BLaER1 (cell line): ENCODE data around the gene NHSL2.

ENCODE experiments used
- H3K27ac ChIP-seq: shearing (Covaris generic); formaldehyde crosslinking; 2 replicates; pipeline ENCODE4 v1.8.1; 2022
- H3K27me3 ChIP-seq: shearing (Covaris generic); formaldehyde crosslinking; 2 replicates; pipeline ENCODE4 v1.8.1; 2022
- H3K36me3 ChIP-seq: shearing (Covaris generic); formaldehyde crosslinking; 2 replicates; pipeline ENCODE4 v1.8.1; 2022
- H3K4me1 ChIP-seq: shearing (Covaris generic); formaldehyde crosslinking; 2 replicates; pipeline ENCODE4 v1.8.1; 2022
- H3K4me2 ChIP-seq: shearing (Covaris generic); formaldehyde crosslinking; 2 replicates; pipeline ENCODE4 v1.8.1; 2022
- H3K4me3 ChIP-seq: shearing (Covaris generic); formaldehyde crosslinking; 2 replicates; pipeline ENCODE4 v1.8.1; 2022
- H3K9ac ChIP-seq: shearing (Covaris generic); formaldehyde crosslinking; 2 replicates; pipeline ENCODE4 v1.8.1; 2022
- H3K9me3 ChIP-seq: shearing (Covaris generic); formaldehyde crosslinking; 2 replicates; pipeline ENCODE4 v1.8.1; 2022
- H4K20me1 ChIP-seq: shearing (Covaris generic); formaldehyde crosslinking; 2 replicates; pipeline ENCODE4 v1.8.1; 2022
- Cebpa-rat ChIP-seq: shearing (Covaris generic); IDR thresholded peaks from 2 replicates; pipeline ENCODE4 v1.8.1; 2022

NHSL2 gene

DNA sequence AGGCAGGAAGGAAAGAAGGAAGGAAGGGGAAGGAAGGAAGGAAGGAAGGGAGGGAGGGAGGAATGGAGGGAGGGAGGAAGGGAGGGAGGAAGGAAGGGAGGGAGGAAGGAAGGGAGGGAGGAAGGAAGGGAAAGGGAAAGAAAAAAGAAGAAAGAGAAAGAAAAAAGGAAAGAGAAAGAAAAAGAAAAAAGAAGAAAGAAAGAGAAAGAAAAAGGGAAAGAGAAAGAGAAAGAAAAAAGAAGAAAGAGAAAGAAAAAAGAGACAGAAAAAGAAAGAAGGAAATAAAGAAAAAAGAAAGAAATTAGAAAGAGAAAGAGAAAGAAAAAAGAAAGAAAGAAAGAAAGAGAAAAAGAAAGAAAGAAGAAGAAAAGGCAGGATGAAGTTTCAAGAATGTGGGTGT, 15.0 kb upstream of the NHSL2 start:
- Histone ChIP-seq H4K20me1 (no peaks in the 10 kb centered on the region), H3K4me3 (no peak overlapping the region), H3K4me1 (no peaks in the 10 kb centered on the region), H3K27ac (no peak overlapping the region), H3K9me3 (no peaks in the 10 kb centered on the region), H3K36me3 (no peaks in the 10 kb centered on the region), H3K27me3 (peaks cover 26% of the 10 kb centered on the region; the same call in 1 of the 2 replicates), H3K4me2 (no peak overlapping the region), H3K9ac (no peak overlapping the region)
- TF ChIP-seq Cebpa-rat, result no peak

DNA sequence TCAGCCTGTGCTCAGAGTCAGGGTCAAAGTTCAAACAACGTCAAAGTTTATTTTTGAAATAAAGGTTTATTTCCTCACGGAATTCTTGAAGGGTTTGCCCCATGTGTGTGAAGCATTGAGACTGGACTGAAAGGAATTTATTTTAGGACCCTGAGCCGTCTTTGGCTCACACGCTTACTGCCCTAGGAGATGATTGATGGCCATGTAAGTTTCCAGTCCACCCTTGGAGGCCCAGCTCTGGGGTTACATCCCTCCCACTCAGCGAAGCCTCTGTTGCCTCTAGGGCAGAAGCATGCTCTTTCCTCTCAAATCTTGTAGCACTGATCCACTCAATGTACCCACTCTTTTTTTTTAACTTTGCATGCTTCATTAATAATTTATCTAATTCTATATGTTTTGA, 4.5 kb upstream of the NHSL2 start:
- H3K9me3 ChIP-seq, result no peaks in the 10 kb centered on the region
- no peak for TF ChIP-seq Cebpa-rat

DNA sequence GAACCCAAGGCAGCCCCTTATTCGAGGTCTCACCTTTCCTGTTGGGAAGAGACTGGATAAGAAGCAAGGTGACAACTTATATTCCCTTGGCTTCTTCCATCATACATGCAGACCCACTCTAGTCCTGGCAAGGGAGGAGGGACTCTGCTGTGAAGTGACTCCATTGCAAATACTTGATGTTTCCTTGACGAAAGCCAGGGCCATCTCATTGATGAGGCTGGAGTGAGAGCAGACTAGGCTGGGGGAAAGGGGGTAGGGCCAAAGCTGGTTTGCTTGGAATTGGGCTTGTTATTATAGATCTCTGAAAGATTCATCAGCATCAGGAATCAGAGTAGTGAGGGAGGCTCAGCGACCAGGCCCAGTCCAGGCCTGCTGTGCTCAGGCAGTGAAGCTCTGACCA, 2.3 kb upstream of the NHSL2 start:
- no peak for TF ChIP-seq Cebpa-rat

More for the DNA sequence above, 4.5 kb upstream of the NHSL2 start:
- no peak overlapping the region for H3K4me3 ChIP-seq
- no peaks in the 10 kb centered on the region for H3K4me1 ChIP-seq
- H3K9ac ChIP-seq, result no peak overlapping the region
- H3K27ac ChIP-seq, result no peak overlapping the region
- H3K4me2 ChIP-seq, result no peak overlapping the region
- H4K20me1 ChIP-seq, result no peaks in the 10 kb centered on the region; the same call in 1 of the 2 replicates
- peaks cover 53% of the 10 kb centered on the region for H3K27me3 ChIP-seq
- H3K36me3 ChIP-seq, result no peaks in the 10 kb centered on the region

DNA sequence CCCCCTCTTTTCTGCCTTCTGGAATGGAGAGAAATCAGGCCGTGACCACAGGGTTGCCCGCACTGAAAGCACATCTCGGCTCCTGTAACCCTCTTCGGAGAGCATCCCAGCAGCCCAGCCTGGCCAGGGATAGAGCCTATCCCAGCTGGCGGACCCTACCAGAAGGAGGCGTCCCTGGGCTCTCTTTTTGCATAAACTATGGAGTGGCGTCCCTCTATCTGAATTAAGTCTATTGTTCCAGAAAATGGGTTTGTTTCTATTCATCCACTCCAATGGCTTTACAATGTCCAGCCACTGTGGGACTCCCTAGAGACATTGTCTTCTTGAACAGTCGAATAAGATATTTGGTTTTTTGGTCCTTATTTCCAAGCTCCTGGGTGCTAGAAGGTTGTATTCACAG, 689 bp upstream of the NHSL2 start:
- Histone ChIP-seq H3K4me1 (no peaks in the 10 kb centered on the region), H3K27ac (no peak overlapping the region), H3K4me3 (no peak overlapping the region), H3K9ac (no peak overlapping the region), H3K9me3 (peaks cover 5% of the 10 kb centered on the region; the same call in 1 of the 2 replicates), H3K4me2 (no peak overlapping the region), H4K20me1 (no peaks in the 10 kb centered on the region; the same call in 1 of the 2 replicates), H3K27me3 (peaks cover 87% of the 10 kb centered on the region), H3K36me3 (no peaks in the 10 kb centered on the region)
- no peak for TF ChIP-seq Cebpa-rat

More for the DNA sequence above, 2.3 kb upstream of the NHSL2 start:
- no peak overlapping the region for H3K27ac ChIP-seq
- no peak overlapping the region for H3K9ac ChIP-seq
- no peaks in the 10 kb centered on the region for H3K36me3 ChIP-seq
- H3K9me3 ChIP-seq, result peaks cover 5% of the 10 kb centered on the region; the same call in 1 of the 2 replicates
- H3K27me3 ChIP-seq, result peaks cover 72% of the 10 kb centered on the region
- H3K4me2 ChIP-seq, result no peak overlapping the region
- no peak overlapping the region for H3K4me3 ChIP-seq
- H4K20me1 ChIP-seq, result no peaks in the 10 kb centered on the region; the same call in 1 of the 2 replicates
- H3K4me1 ChIP-seq, result no peaks in the 10 kb centered on the region

DNA sequence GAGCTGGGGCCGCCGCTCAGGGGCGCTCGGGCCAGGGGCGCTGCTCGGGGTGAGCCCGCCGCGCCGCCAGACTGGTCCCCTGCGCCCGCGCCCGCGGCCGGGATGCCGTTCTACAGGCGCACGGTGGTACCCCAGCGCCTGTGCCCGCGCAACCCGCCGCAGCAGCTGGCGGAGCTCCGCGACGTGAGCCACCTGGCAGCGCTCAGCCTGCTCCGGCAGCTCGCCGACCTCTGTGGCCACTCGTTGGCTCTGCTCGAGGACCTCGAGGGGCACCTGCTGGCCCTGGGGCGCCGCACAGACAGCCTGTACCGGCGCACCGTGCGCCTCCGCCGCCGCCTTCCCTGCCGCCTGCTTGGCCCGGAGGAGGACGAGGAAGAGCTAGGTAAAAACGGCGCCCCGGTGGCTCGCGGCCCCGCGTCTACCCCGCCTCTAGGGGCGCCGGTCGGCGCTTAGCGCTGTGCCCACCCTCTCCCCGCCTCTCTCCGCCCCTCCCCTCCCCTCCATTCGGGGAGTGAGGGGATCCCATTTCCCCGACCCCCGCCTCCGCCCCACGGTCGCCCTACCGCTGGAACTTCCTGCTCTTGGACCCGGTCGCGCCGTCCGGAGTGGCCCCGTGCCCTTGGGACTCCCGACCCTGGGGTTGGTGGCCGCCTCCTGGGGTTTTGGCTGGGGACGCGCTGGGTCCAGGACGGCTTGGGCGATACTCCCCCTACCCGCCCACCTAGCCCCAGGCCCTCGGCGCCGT, 513 bp downstream of the NHSL2 start:
- Histone ChIP-seq H4K20me1 (no peaks in the 10 kb centered on the region; the same call in 1 of the 2 replicates), H3K9me3 (peaks cover 5% of the 10 kb centered on the region; the same call in 1 of the 2 replicates), H3K9ac (no peak overlapping the region), H3K36me3 (no peaks in the 10 kb centered on the region), H3K27me3 (peaks cover 92% of the 10 kb centered on the region), H3K4me2 (peak overlapping the region; percentile 79), H3K27ac (no peak overlapping the region), H3K4me1 (no peaks in the 10 kb centered on the region), H3K4me3 (peak overlapping the region; percentile 64)
- no peak for TF ChIP-seq Cebpa-rat

DNA sequence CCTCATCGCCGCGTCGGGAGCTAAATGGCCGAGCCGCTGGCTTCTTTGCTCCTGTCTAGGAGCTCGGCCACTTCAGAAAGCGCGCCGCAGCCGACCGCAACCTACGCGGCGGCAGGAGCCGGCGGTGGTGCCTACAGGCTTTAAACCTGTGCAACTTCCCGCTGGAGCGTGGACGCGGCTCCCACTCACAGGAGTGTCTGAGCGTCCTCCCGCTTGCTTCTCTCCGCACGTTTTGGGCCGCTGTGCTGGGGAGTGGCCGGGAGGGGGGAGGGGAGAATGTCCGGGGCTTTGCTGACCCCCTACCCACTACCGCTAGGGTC, 1.0 kb downstream of the NHSL2 start:
- no peaks in the 10 kb centered on the region for H3K36me3 ChIP-seq
- peak overlapping the region; percentile 79; the same call in 1 of the 2 replicates for H3K4me2 ChIP-seq
- no peak for TF ChIP-seq Cebpa-rat
- no peak overlapping the region for H3K27ac ChIP-seq
- no peaks in the 10 kb centered on the region; the same call in 1 of the 2 replicates for H4K20me1 ChIP-seq
- H3K9me3 ChIP-seq, result peaks cover 5% of the 10 kb centered on the region; the same call in 1 of the 2 replicates
- H3K27me3 ChIP-seq, result peaks cover 93% of the 10 kb centered on the region
- no peak overlapping the region for H3K4me3 ChIP-seq
- no peak overlapping the region for H3K9ac ChIP-seq
- no peaks in the 10 kb centered on the region for H3K4me1 ChIP-seq

DNA sequence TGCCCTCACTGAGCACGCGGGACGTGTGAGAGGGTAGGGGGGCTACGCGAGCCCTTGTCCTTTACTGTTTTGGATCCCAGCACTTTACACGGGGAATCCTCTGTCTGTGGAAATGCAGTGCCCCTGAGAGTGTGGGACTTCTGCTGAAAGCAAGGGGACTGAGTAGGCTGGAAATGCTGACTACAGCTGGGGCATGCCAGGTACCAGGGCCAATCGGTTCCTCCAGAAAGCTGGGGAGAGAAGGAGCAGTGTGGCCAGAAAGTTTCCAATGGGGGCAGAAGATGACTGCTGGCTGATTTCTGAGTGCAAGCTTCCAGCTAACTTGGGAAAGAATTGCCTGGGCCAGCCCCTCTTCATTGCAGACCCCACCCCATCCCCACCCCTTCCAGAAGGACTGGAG, 1.5 kb downstream of the NHSL2 start:
- Histone ChIP-seq H3K4me1 (no peaks in the 10 kb centered on the region), H4K20me1 (no peaks in the 10 kb centered on the region; the same call in 1 of the 2 replicates), H3K9me3 (peaks cover 5% of the 10 kb centered on the region; the same call in 1 of the 2 replicates), H3K4me2 (no peak overlapping the region), H3K27ac (no peak overlapping the region), H3K27me3 (peaks cover 91% of the 10 kb centered on the region), H3K9ac (no peak overlapping the region), H3K4me3 (no peak overlapping the region), H3K36me3 (no peaks in the 10 kb centered on the region)
- no peak for TF ChIP-seq Cebpa-rat

DNA sequence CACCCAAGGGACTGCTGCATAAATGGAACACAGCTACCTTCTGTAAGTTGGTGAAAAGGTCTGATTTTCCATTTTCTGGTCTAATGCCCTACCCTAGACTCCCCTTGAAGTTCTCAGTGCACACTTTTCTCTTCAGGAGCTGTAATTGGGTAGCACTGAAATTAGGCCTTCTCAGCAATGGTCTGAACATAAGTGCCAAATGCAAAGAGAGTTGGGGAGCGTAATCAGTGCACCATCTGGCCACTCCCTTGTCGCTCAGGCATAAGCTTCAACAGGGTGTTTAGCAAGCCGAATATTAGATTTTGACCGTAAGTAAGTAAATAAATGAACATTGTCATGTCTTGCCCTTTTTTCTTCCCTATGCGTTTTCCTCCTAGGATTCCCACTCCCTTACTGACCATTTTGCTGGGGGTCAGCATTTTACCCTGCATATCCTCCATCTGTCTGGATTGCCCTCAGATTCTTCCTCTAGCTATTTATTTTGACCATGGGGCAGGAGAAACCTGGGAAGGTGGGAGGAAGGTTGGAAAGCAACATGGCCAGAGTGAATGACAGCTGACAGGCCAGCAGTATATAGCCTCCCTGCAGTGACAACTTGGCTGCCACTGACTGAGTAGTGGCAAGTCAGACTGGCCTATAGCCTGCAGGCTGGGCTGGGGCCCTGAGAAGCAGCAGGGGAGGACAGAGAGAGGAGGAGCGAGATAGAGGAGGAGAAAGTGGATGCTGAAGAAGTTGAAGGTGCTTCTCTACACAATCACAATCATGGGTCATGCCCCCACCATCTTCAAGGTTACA, 2.7 kb downstream of the NHSL2 start:
- H3K4me3 ChIP-seq, result no peak overlapping the region
- H3K27ac ChIP-seq, result no peak overlapping the region
- H3K4me1 ChIP-seq, result no peaks in the 10 kb centered on the region
- H4K20me1 ChIP-seq, result no peaks in the 10 kb centered on the region; the same call in 1 of the 2 replicates
- no peak overlapping the region for H3K9ac ChIP-seq
- H3K4me2 ChIP-seq, result no peak overlapping the region
- no peak for TF ChIP-seq Cebpa-rat
- H3K36me3 ChIP-seq, result no peaks in the 10 kb centered on the region
- H3K9me3 ChIP-seq, result peaks cover 5% of the 10 kb centered on the region; the same call in 1 of the 2 replicates
- H3K27me3 ChIP-seq, result peaks cover 90% of the 10 kb centered on the region

DNA sequence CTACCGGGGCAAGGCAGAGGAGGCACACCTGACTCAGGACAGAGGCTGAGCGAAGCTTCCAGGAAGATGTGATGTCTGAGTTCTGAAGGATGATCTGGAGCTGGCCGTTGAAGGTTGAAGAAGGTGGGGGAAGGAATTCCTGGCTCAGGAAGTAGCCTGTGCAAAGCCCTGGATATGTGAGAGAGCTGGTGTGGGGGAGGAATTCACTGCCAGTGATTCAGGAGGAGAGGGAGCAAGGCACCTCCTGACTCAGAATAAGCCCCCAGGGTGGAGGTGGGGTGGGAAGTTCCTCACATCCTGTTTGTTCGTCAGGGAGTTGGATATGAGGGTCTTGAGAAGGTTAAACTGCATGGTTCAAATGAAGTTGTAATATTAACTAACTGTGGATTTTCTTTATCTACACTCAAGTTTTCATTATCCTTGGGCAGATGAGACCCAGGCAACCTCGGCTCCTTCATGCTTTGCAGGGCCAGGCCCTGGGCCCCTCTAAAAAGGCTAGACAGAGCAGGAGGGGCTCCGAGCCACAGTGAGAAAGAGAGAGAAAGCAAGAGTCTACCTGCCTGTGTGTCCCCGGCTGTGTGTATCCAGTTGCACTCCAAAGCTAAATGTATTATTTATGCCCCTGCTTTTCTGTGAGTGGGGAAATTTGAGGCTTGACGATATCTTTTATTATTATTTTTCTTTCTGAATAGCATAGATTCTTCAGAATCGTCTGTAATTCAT, 7.1 kb downstream of the NHSL2 start:
- Histone ChIP-seq H3K27me3 (peaks cover 88% of the 10 kb centered on the region), H3K27ac (no peak overlapping the region), H3K4me1 (no peaks in the 10 kb centered on the region), H4K20me1 (no peaks in the 10 kb centered on the region; the same call in 1 of the 2 replicates), H3K4me3 (no peak overlapping the region), H3K9me3 (no peaks in the 10 kb centered on the region), H3K36me3 (no peaks in the 10 kb centered on the region), H3K9ac (no peak overlapping the region), H3K4me2 (no peak overlapping the region)
- TF ChIP-seq Cebpa-rat, result no peak
